ENCODE measurements around the gene GRID1. TPM values are rescaled to one million over a fixed set of nuclear protein-coding genes. Genes with fewer than 3 reads are reported as not detected.

The GRID1 gene
- total RNA-seq, 3 donors from 2014 or later: 0.61 to 1.9 (median 0.87) TPM

GRCh38 chr10:86104611-86105145 lies 261.9 kb downstream of the GRID1 start:
- no peaks in the 10 kb centered on the region for H3K36me3 ChIP-seq (ENCODE audit: low read depth)
- H3K4me1 ChIP-seq (ENCODE audit: low read depth): no peaks in the 10 kb centered on the region
- no peaks in the 10 kb centered on the region for H3K9me3 ChIP-seq
- no peak for DNase-seq
- no peak for TF ChIP-seq CTCF (IDR thresholded peaks at IDR 0.05)
- intact Hi-C loops (cut with DNase I, micrococcal nuclease): no loop called here
- no peak overlapping the region for H3K4me3 ChIP-seq
- ATAC-seq: peak; percentile 12

- TF ChIP-seq CTCF (IDR thresholded peaks at IDR 0.05): no peak
- Histone ChIP-seq H3K4me3 (no peak overlapping the region), H3K4me1 (ENCODE audit: low read depth) (no peaks in the 10 kb centered on the region), H3K9me3 (no peaks in the 10 kb centered on the region), H3K36me3 (ENCODE audit: low read depth) (no peaks in the 10 kb centered on the region)
- intact Hi-C loops (cut with DNase I, micrococcal nuclease): no loop called here
- no peak for ATAC-seq
- no peak for DNase-seq
Observed at GRCh38 chr10:86104156-86104555, 262.4 kb downstream of the GRID1 start.

GRCh38 chr10:86103391-86104101 lies 263.0 kb downstream of the GRID1 start:
- intact Hi-C loops (cut with DNase I, micrococcal nuclease): no loop called here
- no peak for DNase-seq
- no peaks in the 10 kb centered on the region for H3K4me1 ChIP-seq (ENCODE audit: low read depth)
- H3K36me3 ChIP-seq (ENCODE audit: low read depth): no peaks in the 10 kb centered on the region
- no peak for ATAC-seq
- TF ChIP-seq CTCF (IDR thresholded peaks at IDR 0.05): no peak
- H3K4me3 ChIP-seq: no peak overlapping the region
- no peaks in the 10 kb centered on the region for H3K9me3 ChIP-seq

GRCh38 chr10:86102451-86102850 lies 264.1 kb downstream of the GRID1 start:
- ATAC-seq (no peak), DNase-seq (no peak)
- intact Hi-C loops (cut with DNase I, micrococcal nuclease): no loop called here
- Histone ChIP-seq H3K9me3 (no peaks in the 10 kb centered on the region), H3K4me1 (ENCODE audit: low read depth) (no peaks in the 10 kb centered on the region), H3K4me3 (no peak overlapping the region), H3K36me3 (ENCODE audit: low read depth) (no peaks in the 10 kb centered on the region)
- no peak for TF ChIP-seq CTCF (IDR thresholded peaks at IDR 0.05)

- Histone ChIP-seq H3K36me3 (ENCODE audit: low read depth) (no peaks in the 10 kb centered on the region), H3K4me1 (ENCODE audit: low read depth) (no peaks in the 10 kb centered on the region), H3K9me3 (no peaks in the 10 kb centered on the region), H3K4me3 (no peak overlapping the region)
- no peak for TF ChIP-seq CTCF (IDR thresholded peaks at IDR 0.05)
- no peak for ATAC-seq
- intact Hi-C loops (cut with DNase I, micrococcal nuclease): no loop called here
- DNase-seq: no peak
Observed at GRCh38 chr10:86102031-86102430, 264.6 kb downstream of the GRID1 start.
